ENCODE data around the gene NSD1.

Gene NSD1

DNA sequence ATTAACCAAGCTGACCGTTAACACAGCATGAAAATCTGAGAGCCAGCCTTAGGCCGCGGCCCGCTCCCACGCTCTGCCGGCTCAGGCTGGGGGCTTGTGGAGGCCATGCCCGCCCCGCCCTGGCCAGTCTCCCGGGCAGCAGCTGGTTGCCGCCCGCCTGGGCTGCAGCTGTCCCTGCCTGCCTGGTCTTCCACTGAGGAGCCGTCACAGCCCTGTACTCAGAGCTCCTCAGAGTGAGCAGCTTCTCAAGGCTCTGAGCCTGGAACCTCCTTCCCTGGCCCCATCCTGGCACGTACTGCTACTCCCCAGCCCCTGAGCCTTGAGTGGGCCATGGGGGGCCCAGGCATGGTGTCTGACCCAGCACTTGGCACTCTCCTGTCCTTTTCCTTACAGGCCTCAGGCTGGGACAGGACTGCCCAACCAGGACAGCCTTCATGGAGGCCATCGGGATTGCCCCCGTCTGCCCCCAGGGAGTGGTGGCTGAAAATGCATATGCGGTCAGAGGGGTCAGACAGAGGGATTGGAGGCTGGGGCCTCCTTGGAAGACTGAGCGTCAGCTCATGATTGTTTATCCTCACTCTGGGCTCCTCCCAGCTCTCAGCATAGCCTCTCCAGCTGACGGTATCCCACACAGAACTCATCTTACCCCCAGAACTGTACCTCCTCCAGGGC is 35.0 kb upstream of the NSD1 start:
- no peak for DNase-seq

DNA sequence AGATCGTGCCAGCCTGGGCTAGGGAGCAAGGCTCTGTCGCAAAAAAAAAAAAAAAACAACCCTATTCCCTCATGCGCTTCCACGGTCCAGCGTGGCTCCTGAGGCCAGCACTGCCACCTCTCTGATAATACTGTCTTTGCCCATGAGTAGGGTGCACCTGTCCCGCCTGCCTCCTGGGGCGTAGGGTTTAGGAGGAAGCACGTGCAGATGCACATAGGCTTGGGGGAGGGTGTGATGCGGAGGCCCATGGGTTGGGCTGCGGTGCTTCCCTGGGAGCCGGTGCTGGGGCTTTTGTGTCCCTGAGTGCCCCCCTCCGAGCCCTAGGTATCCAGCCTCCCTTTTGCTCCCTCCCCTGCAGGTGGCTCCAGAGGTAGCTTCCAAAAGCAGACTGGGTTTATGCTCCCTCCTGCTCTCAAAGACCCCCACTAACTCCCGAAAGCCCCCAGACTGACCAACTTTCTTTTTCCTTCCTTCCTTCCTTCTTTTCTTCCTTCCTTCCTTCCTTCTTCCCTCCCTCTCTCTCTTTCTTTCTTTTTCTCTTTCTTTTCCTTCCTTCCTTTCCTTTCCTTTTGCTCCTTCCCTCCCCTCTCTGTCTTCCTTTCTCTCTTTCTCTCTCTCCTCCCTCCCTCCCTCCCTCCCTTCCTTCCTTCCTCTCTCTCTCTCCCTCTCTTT is 34.0 kb upstream of the NSD1 start:
- DNase-seq, result no peak

DNA sequence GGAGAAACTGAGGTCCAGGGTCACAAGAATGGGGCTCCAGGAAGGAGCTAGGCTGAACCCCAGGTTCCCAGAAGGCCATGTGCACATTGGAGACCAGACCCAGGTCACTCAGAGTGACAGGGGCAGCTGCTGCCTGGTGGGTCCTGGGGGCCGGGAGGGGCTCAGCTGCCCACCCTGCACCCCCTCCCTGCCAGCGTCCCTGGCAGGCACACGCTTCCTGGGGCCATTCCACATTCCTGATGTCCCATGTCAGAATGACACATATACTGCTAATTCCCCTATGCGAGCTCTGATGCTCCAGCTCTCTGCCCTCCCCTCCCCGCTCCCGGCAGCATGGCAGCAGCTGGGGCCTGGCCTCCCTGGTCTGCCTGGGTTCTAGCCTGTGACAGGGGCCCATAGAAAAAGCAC is 32.9 kb upstream of the NSD1 start:
- no peak for DNase-seq

DNA sequence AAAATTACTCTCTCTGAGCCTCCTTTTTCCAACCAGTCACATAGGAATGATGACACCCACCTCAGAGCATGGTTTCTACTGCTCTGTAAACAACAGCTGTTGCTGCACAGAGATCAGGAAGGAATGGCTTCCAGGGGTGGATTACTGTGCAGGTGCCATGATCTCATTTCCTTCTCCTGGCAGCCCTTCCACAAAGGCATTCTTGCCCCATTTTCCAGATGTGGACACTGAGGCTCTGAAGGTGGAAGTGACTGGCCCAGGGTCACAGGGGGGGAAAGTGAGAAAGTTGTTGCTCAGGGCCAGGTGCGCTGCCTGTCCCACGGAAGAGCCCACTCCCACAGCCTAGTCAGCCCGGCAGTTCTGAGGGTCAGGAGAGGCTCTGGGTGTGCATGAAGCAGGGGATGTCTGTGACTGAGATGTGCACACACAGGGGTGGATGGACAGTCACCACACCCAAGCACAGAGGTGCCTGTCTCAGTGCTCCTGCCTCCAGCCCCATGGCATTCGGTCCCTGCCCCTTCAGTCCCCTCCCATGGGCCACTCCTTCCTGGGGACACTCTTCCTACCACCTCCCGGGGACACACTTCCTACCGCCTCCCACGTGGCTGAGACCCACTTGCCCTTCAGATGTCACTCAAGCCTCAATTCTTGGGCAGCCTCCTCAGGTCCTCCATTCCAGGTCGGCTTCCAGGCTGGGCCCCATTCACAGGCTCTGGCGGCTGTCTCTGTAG is 29.9 kb upstream of the NSD1 start:
- DNase-seq, result no peak

DNA sequence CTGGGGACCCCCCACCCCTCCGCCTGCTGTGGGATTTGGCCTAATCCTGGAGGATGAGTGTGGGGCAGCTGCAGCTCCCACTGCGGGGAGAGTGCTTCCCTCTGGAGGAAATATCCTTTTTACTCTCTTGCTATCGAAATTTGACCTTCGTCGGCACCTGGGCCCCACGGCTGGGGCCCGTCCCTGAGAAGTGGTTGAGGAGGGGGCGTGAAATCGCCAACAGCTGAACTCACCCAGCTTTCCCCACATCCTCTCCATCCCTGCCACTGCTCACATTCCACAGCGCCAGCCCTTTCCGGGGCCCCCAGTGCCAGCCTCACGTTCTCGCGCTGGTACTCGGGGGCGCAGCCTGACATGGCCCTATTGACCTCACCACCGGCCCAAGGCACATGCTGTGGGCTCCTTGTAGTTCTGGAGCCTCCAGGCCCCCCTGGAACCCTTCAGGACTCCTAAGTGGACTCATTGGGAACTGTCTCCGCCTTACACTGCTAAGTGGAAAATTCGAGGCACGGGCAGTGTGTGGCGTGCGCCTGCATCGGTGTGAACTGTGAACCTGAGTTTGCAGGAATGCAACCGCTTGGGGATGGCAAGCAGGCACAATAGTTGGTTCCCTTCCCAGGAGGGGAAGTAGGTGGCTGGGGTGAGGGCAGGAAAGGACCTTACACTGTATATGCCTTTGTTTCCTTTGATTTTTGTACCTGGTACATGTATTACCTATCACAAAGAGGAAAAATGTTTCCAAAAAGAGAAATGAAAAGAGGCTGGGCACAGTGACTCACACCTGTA is 27.7 kb upstream of the NSD1 start:
- no peak for DNase-seq

DNA sequence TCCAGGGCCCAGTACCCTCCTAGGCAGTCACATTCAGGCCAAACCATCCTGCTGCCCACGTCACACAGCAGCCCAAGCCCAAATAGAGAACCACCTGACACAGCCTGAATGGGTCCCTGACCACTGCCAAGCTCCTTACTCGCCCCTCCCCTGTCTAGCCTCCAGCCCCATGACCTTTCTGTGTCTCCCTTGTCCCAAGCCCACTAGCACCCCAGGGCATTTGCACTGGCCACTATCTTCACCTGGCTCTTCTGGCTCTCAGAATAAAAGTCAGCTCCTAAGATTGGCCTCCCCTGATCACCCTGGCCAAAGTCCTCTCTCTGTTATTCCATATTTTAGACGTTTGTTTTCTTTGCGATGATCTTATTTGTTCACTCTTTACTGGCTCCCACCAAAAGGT is 26.4 kb upstream of the NSD1 start:
- DNase-seq, result no peak

DNA sequence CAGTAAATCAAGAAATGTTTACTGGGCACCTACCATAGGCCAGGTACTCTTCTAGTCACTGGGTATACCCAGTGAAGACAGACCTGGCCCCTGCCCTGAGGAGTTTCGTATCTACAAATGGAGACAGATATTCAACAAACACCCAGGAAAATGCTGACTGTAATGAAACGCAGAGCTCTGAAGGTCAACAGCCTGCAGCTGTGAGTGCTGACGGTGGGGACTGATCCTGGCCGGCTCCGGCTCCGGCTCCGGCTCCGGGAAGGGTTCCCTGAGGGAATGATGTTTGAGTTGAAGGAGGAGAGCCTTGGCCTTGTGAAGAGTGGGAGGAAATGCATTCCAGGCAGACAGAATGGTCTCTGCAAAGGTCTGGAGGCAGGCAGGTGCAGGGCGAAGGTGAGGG is 23.8 kb upstream of the NSD1 start:
- no peak for DNase-seq

DNA sequence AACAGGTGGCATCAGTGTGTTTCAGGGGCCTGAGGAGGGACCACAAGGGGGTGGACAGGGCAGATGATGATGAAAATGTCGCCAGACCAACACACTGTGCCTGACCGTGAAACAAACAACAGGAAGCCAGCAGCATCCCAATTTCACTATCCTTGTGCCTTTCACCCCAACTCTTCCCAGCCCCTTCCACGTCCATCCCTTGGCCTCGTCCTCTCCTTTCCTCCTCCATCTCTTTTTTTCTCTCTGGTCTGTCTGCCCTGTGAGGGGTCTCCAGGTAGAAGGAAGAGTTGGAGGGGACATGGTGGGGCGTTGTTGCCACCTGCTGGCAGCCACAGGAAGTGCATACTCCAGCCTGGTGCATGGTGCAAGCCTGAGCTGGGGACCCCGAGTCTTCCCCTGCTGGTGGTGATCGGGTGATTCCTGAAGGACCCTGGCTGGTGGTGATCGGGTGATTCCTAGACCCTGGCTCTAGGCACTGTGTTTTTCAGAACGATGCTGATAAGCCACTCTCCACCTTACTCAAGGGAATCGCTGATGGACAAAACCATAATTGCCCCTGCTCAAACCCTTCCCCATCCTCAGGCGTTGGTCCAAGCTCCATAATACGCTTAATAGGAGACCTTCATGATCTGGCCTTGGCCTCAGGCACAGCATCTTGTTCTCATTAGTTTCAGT is 21.7 kb upstream of the NSD1 start:
- DNase-seq, result peak in 1 of 2 experiments; percentile 62

DNA sequence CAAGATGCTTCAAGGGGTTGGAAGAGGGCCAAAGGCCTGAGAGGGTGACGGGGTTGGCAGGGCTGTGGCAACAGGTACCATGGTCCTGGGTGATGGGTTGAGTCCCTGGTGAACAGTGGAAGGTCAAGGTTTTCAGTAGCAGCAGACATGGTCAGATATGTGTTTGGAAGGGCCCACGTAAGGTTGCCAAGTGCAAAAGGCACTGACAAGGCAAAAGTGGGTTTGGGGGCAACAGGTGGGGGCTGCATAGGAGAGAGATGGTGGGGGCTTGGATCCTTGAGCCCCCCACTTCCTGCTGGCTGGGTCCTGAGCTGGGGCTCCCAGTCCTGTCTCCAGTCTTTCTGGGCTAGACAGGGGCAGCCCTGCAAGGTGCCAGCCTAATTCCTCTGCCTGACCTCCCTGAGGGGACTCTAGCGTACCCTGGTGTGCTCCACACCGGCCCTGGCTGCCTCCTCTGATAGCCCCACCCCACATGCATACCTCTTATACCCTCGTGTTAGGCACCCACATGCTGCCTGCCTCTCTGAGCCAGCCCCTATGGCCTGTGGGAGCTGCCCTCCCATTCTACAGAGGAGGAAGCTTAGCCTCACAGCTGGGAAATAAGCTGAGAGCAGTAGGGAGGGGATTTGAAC is 20.9 kb upstream of the NSD1 start:
- no peak for DNase-seq

DNA sequence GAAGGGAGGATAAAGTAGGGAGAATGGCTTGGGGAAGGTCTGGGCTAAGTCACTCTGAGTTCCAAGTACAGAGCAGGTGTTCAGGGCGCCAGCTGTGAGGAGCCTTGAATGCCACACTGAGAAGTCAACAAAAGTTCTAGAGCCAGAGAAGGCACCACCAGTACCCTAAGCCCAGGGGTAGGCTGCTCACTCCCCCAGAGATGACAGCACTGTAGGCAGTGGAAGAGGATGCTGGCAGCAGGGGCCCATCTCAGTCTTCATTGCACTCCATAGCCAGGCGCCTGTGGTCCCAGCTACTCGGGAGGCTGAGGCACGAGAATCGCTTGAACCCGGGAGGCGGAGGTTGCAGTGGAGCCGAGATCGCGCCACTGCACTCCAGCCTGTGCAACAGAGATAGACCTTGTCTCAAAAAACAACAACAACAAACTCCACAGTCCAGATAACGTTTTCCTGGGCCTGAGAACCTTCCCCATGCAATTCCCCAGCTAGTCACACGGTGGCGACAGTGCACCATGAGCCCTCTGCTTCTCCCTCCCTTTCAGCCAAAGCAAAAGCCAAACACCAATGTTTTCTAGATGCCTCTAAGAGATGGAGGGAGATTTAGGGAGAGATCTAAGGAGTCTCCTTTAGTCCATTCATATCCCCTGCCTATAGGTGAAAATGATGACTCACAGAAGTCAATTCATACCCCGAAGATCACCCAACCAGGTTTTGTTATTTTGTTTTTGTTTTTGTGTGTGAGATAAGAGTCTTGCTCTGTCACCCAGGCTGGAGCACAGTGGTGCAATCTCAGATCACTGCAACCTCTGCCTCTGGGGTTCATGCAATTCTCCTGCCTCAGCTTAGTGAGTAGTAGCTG is 19.8 kb upstream of the NSD1 start:
- peak; percentile 9 to 58 for DNase-seq

DNA sequence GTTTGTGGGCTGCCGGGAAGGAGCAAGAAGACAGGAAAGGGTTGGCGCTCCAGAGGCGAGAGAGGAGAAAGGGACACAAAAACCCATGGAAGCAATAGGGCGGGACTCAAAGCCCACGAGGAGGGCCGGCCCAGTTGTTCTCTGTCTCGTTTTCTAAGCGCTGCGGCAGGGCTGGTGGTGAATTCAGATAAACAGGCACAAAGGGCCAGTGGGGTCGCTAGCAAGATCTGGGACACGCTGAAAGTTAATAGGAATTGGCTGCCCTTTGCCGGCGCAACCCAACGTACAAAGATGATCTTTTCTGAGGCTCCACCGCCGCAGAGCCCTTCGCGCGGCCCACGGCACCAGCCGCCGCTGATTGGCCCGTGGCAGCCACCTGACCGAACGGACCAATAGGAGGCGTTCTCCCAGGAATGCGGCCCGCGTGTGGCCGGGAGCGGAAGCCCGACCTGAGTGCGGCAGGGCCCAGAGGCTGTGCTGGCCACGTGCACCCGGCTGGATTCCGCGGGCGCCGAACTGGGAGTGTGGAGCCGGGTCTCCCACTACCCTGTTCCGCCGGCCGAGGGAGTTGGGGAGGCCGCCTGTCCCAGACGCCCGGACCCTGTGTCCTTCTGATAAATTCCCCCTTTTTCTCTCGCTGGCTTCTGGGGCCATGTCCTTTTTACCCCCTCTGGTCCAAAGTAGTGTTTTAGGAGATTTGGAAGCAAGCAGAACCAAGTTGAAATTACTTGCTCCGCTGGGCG is 16.8 kb upstream of the NSD1 start:
- no peak for DNase-seq

DNA sequence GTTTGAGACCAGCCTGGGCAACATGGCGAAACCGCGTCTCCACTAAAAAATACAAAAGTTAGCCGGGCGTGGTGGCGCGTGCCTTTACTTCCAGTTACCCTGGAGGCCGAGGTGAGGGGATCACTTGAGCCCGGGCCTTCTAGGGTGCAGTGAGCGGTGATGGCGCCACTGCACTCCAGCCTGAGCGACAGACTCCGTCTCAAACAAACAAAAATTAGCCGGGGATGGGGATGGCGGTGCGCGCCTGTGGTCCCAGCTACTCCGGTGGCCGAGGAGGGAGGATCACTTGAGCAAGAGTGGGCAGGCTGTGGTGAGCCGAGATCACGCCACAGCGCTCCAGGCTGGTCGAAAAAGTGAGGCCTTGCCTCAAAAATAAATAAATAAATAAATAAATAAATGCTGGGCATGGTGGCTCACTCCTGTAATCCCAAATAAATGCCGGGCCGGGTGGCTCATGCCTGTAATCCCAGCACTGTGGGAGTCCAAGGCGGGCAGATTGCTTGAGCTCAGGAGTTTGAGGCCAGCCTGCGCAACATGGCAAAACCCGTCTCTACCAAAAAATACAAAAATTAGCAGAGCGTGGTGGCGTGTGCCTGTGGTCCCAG is 16.0 kb upstream of the NSD1 start:
- no peak for DNase-seq

DNA sequence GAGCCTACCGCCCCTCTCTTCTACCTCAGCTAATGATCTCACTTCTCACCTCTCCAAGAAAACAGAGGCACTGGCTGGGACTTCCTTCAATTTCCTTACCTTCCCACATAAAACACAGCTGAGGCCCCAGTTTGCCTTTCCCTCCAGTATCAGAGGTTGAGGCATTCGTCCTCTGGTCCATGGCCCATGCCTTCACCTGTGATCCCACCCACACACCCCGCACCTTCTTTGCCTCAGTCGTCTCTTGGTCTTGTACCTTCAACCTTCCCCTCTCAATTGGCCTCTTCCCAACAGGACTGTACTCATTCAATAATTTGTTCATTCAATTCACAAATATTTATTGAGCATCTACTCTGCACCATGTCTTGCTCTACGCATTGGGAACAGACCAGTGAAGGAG is 11.0 kb upstream of the NSD1 start:
- no peak for DNase-seq

DNA sequence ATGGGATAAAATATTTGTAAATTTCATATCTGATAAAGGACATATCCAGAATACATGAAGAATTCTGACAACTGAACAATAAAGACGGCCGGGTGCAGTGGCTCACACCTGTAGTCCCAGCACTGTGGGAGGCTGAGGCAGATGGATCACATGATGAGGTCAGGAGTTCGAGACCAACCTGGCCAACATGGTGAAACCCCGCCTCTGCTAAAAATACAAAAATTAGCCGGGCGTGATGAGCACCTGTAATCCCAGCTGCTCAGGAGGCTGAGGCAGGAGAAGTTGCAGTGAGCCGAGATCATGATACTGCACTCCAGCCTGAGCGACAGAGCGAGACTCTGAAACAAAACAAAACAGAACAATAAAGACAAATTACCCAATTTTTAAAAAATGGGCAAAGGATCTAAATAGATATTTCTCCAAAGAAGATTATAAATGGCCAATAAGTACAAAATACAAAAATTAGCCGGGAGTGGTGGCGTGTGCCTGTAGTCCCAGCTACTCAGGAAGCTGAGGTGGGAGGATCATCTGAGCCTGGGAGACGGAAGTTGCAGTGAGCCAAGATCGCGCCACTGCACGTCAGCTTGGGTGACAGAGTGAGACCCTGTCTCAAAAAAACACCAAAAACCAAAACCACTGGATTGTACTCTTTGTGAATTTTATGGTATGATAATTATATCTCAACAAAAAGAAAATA is 9.6 kb upstream of the NSD1 start:
- no peak for DNase-seq

DNA sequence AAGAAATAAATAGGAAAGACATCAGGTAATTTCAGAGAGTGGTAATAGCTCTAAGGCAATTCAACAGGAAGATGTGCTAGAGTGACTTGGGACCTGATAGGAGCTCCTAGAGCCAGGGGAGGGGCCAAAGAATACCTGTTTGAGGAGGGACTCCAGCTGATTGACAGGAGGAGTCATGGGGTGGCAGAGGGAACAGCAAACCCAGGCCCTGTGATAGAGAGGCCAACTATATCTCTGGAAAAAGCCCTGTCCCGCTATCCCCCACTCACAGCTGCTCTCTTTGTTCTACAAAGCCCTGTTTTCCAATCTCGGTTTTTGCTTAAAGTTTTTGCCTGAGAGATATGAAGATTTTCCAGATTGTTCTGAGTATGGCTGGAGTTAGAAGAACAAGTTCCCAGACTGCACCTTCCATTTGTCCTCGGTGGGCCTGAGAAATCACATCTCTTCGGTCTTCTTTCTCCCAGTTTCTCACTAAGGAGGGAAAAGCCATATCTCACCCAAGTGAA is 9.0 kb upstream of the NSD1 start:
- DNase-seq, result peak in 1 of 2 experiments; percentile 14

DNA sequence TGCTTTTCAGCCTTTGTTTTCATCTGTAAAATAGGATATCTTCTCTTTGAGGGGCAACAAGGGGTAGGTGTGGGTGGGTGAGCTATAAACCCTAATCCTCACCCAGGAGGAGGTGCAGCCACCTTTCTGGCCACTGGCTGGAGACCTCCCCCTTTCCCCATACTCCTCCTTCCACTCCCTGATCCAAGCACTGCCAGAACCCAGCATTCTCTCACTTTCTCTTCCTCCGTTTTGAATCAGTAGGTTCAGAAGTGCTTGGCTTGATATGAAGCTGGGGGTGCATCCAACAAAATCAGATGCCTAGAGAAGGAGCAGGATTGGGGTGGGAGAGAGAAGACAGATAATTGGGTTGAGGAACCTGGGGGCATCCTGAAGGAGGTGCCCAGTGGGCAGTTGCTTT is 6.8 kb upstream of the NSD1 start:
- no peak for DNase-seq

DNA sequence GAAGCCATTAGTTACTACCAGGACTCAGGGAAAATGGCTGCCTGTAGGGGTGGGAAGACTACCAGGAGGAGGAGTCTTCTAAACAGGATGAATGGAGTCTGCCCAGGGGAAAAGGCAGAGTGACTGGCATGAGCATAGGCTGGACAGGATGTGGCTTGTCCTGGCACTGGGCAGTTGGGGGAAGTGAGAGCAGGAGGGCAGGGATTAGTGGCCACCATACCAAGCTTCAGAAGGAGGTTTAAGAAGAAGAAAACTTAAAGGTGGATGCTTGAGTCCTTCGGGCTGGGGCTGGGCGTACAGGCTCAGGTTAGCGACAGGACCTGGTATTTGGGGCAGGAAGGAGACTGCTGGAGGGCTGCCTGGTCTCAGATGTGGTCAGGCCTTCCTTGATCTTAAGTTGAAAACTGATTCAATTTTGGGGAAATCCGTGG is 5.0 kb upstream of the NSD1 start:
- DNase-seq, result no peak

DNA sequence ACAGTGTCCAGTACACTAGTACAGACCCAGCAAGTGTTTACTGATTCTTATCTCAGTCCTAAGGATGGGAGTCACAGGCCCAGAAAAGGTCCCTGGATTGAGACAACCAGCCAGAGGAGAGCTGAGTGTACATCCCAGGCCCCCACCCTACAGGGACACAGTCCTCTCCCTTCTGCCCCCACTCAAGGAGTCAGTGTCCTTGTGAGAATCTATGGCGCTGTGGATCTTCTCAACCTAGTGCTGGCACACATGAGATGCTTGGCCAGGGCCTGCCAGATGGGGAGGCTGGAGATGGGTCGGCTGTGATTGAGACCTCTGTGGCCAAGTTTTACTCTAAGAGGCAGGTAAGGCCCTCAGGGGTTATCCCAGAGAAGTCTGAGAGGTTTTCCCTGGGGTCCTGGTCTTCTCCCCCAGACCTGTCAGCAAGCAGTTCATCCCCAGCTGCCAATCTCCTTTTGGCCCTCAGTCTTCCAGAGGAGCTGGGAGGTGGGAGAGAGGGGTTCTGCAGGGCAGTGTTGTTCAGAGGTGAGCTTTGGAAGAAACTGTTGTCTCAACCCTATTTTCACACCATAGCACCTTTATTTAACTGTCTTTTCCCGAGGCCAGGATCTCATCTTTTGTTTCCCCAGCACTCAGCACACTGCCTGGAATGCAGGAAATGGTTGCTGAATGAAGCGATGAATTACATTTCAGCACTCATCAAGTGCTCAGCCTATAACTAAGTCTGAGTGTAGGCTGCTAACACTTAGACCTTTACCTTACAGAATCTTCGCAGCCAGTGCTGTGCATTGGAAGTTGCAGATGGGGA is 3.2 kb upstream of the NSD1 start:
- no peak for DNase-seq

DNA sequence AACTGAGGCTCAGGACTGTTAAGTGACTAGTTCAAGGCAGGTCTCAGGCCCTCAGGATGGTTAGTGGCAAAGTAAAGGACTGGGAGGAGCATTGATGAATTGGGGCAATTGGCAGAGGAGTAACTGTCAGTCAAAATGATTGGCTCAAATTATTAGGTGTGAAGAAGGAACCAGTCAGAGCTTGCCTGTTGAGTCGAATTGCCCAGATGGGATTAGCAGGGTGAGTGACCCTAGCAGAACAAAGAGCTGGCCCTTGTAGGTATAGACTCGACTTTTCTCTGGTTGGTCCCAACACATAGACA is 2.6 kb upstream of the NSD1 start:
- no peak for DNase-seq

Data from NCI-H526 (cell line).